Heart left ventricle (tissue), 13 donors: Measurements from ENCODE around the gene SCCPDH.

Experiments used
- POLR2A ChIP-seq, 2 donors: fragments of 450-650 bp; IDR thresholded peaks; one replicate each; pipeline ENCODE4 v1.6.1; 2017; ENCODE audit warnings: antibody characterized with exemption in 2 of 2, mild to moderate bottlenecking in 2 of 2, moderate library complexity in 2 of 2
- TF ChIP-seq, protein P1 (sequence below), 12 donors: fragments of 200-600 bp; sonication (generic) in 4 of 12; IDR thresholded peaks; one replicate each; pipeline versions ENCODE4 v1.5.0 to v1.8.0; 2018 to 2022; ENCODE audit warnings: antibody characterized with exemption in 12 of 12, mild to moderate bottlenecking in 5 of 12
- donor health status: ischemic (EF 13 %, LVEDD 7.1; RV severe dilation, severe dysfunction).
- donor health status: DM: no; HTN: yes; CAD: no.
- donor health status: DM: no; HTN: no; CAD: no.
- donor health status: ischemic (EF 25% LVEDD 6.9; RV normal size, moderate dysfunction).
- donor health status: ischemic (EF 25% LVEDD 5.7; RV mildly dilated, moderate dysfunction).
- donor health status: ischemic (EF 35%, LVEDD 5.7; RV mildly dilated, moderate dysfunction).
- donor health status: nonischemic (EF 11% LVEDD 7.7; RV severe dilation, severe dysfunction).
- donor health status: DM: yes; HTN: yes; CAD: no.
- donor health status: PGD.
- donor health status: ischemic (EF 29% LVEDD 5.4; RV normal size, mild dysfunction).
- donor health status: nonischemic (EF 23%, LVEDD 6.1; RV moderate dilation, normal function).

DNA sequence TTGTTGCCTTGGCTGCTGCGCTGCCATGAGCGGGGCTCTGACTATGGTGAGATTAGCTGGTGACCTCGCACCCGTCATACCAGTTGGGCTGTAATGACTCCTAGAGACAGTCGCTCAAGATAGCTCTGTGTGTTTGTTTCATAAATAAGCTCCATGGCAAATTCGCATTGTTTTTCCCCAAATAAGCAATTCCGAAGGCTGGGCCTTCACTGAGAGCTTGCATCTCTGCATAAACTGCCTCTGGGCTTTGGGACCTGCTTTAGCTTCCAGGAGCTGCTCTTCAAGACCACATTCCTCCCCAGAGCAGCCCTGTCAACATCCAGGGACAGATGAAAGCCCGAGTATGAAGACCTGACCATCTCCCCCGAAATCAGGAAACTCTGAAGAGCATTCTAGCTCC, 40.7 kb upstream of the SCCPDH start:
- TF ChIP-seq, protein P1, sequence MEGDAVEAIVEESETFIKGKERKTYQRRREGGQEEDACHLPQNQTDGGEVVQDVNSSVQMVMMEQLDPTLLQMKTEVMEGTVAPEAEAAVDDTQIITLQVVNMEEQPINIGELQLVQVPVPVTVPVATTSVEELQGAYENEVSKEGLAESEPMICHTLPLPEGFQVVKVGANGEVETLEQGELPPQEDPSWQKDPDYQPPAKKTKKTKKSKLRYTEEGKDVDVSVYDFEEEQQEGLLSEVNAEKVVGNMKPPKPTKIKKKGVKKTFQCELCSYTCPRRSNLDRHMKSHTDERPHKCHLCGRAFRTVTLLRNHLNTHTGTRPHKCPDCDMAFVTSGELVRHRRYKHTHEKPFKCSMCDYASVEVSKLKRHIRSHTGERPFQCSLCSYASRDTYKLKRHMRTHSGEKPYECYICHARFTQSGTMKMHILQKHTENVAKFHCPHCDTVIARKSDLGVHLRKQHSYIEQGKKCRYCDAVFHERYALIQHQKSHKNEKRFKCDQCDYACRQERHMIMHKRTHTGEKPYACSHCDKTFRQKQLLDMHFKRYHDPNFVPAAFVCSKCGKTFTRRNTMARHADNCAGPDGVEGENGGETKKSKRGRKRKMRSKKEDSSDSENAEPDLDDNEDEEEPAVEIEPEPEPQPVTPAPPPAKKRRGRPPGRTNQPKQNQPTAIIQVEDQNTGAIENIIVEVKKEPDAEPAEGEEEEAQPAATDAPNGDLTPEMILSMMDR (IDR thresholded peaks at IDR 0.05): no peak
- no peak for TF ChIP-seq POLR2A (IDR thresholded peaks at IDR 0.05)
